Lower lobe of right lung (tissue), 2 donors: ENCODE measurements around the gene COL6A3. TPM values are rescaled to one million over a fixed set of nuclear protein-coding genes. Genes with fewer than 3 reads are reported as not detected.

Experiments used
- ATAC-seq, 2 donors: fragments of 200-7000 bp; cut with Tn5 transposase; one replicate each; pipeline ENCODE4 v1.9.1; 2020 to 2022; ENCODE audit warnings: mild to moderate bottlenecking in 2 of 2, moderate library complexity in 2 of 2
- DNase-seq: peaks from one replicate; pipeline ENCODE4 v3.0.0-alpha.2; 2020
- H3K27ac ChIP-seq: fragments of 200-600 bp; one replicate; pipeline ENCODE4 v1.8.0; 2022
- H3K27me3 ChIP-seq: fragments of 200-600 bp; one replicate; pipeline ENCODE4 v1.8.0; 2022; ENCODE audit warnings: low read depth
- H3K36me3 ChIP-seq: fragments of 200-600 bp; one replicate; pipeline ENCODE4 v1.8.0; 2022; ENCODE audit warnings: mild to moderate bottlenecking
- H3K4me1 ChIP-seq: fragments of 200-600 bp; one replicate; pipeline ENCODE4 v1.8.0; 2022
- H3K4me3 ChIP-seq: fragments of 200-600 bp; one replicate; pipeline ENCODE4 v1.8.0; 2022; ENCODE audit warnings: mild to moderate bottlenecking
- H3K9me3 ChIP-seq: fragments of 200-600 bp; one replicate; pipeline ENCODE4 v1.8.0; 2022
- intact Hi-C: fragments of 100-400 bp; cut with DNase I; formaldehyde crosslinking; loops from one replicate; pipeline ENCODE4 v1.11.0; 2022
- long read RNA-seq: library from polyadenylated mRNA; unstranded; transcript quantifications from one replicate; pipeline ENCODE4 v2.0.0, GENCODE V29; 2021
- total RNA-seq: library from RNA; stranded (reverse); fragmentation: NEBNext Ultra II Directional; extraction: Animal tissue kit (Norgen Biotek cat#: 25700); gene quantifications from one replicate; pipeline ENCODE4 v1.2.1, GENCODE V29; 2021
- TF ChIP-seq, protein P1 (sequence below): fragments of 200-600 bp; IDR thresholded peaks from one replicate; pipeline ENCODE4 v1.8.0; 2022; ENCODE audit warnings: antibody characterized with exemption, mild to moderate bottlenecking
- donor health status: DM: no; HTN: yes; CAD: no; lungs with severe emphysema.

Gene COL6A3, protein sequence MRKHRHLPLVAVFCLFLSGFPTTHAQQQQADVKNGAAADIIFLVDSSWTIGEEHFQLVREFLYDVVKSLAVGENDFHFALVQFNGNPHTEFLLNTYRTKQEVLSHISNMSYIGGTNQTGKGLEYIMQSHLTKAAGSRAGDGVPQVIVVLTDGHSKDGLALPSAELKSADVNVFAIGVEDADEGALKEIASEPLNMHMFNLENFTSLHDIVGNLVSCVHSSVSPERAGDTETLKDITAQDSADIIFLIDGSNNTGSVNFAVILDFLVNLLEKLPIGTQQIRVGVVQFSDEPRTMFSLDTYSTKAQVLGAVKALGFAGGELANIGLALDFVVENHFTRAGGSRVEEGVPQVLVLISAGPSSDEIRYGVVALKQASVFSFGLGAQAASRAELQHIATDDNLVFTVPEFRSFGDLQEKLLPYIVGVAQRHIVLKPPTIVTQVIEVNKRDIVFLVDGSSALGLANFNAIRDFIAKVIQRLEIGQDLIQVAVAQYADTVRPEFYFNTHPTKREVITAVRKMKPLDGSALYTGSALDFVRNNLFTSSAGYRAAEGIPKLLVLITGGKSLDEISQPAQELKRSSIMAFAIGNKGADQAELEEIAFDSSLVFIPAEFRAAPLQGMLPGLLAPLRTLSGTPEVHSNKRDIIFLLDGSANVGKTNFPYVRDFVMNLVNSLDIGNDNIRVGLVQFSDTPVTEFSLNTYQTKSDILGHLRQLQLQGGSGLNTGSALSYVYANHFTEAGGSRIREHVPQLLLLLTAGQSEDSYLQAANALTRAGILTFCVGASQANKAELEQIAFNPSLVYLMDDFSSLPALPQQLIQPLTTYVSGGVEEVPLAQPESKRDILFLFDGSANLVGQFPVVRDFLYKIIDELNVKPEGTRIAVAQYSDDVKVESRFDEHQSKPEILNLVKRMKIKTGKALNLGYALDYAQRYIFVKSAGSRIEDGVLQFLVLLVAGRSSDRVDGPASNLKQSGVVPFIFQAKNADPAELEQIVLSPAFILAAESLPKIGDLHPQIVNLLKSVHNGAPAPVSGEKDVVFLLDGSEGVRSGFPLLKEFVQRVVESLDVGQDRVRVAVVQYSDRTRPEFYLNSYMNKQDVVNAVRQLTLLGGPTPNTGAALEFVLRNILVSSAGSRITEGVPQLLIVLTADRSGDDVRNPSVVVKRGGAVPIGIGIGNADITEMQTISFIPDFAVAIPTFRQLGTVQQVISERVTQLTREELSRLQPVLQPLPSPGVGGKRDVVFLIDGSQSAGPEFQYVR (N-terminal part only)
- 114 TPM for total RNA-seq
- long read RNA-seq, full-length matches to known transcripts: 1 of 101 reads
- long read RNA-seq, partial matches to known transcripts: 86 of 101 reads
- long read RNA-seq, other reads (novel, unspliced or antisense): 14 of 101 reads

DNA sequence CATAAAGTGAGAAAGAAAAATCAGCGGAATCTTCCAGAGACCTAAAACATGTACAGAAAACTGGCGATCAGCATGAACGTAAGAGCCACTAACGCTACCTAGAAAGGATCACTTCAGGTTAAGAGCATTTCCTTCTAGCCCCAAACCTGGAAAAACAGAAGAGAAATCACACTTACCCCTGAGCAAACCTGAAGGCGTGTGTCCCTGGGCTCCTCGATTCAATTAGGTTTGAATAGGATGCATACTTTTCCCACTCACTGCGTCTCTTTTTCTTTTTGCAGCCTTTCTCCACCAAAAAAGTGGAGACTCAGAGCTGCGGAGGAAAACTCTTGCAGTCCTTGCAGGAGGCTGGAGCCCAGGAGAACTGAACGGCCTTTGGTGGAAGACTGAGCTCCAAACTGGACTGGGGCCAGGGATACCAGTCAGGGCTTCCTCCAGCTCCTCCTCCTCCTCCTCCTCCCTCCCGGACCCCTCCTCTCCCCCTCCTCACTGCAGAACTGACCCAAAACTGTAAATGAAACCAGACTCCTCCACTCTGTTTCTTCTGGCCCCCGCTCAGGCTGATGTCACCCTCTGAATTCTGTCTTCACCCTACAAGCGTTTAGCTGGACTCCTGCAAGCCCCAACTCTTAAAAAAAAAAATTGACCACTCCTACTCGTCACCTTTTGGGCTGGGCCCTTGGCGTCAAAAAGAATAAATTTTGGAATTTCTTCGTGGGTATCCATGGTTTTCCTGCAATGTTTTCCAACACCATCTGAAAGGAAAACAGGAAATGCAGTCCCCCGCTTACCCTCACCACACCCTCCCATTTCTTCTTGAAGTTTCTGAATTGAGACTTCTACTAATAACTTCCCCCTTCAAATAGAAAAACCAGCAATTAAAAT is at the start of gene COL6A3:
Gene COL6A3 (minus strand): TSS at position 388 of the 885 bp plus-strand sequence. CDS start 17,347 bp downstream, outside the sequence.
- Histone ChIP-seq H3K27ac (peak within 1 kb of the TSS; percentile 73), H3K4me3 (peak within 1 kb of the TSS; percentile 56), H3K4me1 (no peaks in the 10 kb centered on the region), H3K27me3 (no peaks in the 10 kb centered on the region), H3K9me3 (no peaks in the 10 kb centered on the region), H3K36me3 (no peaks in the 10 kb centered on the region)
- intact Hi-C loops: no loop called here
- DNase-seq (no peak), ATAC-seq (peak; percentile 39 to 58)
- TF ChIP-seq, protein P1, sequence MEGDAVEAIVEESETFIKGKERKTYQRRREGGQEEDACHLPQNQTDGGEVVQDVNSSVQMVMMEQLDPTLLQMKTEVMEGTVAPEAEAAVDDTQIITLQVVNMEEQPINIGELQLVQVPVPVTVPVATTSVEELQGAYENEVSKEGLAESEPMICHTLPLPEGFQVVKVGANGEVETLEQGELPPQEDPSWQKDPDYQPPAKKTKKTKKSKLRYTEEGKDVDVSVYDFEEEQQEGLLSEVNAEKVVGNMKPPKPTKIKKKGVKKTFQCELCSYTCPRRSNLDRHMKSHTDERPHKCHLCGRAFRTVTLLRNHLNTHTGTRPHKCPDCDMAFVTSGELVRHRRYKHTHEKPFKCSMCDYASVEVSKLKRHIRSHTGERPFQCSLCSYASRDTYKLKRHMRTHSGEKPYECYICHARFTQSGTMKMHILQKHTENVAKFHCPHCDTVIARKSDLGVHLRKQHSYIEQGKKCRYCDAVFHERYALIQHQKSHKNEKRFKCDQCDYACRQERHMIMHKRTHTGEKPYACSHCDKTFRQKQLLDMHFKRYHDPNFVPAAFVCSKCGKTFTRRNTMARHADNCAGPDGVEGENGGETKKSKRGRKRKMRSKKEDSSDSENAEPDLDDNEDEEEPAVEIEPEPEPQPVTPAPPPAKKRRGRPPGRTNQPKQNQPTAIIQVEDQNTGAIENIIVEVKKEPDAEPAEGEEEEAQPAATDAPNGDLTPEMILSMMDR: no peak

DNA sequence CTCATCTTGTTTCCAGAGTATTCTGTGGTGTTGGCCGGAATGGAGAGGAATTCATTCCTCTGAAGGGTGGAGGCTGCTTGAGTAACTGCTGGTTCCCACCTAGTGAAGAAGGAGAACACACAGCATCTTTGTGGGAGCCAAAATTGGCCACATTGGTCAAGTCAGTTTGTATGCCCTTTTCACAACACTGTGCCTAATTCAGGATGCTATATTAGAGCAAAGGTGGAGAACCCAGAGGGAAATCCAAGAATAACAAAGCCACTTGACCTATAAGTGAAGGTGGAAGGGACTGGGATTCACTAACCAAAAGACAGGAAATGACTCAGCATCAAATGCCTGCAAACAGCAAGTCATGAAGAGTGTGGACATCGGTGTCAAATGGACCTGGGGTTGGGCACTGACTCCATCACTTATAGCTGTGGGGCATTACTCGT is 45.8 kb upstream of the COL6A3 start:
- DNase-seq (no peak), ATAC-seq (no peak)
- Histone ChIP-seq H3K36me3 (no peaks in the 10 kb centered on the region), H3K4me3 (no peak overlapping the region), H3K9me3 (no peaks in the 10 kb centered on the region), H3K27me3 (no peaks in the 10 kb centered on the region), H3K4me1 (no peaks in the 10 kb centered on the region), H3K27ac (no peak overlapping the region)
- TF ChIP-seq, protein P1: no peak
- intact Hi-C loops: no loop called here

DNA sequence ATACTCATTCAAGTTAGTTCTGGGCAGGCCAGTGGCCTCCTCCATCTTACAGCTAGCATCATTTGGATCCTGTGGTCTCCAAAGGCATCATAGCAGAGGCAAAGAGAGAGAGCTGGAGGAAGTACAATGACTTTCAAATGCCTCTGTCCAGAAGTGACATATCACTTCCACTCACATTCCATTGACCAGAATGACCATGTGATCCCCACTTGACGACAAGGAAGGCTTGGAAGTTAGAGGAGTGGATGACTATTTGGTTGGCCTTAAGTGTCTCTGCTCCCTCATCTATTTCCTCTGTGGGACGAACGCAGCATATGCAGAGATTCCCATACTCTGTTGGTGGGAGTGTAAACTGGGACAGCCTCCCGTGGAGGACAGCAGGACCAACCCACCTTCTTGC is 45.3 kb upstream of the COL6A3 start:
- TF ChIP-seq, protein P1: no peak
- Histone ChIP-seq H3K27ac (no peak overlapping the region), H3K36me3 (no peaks in the 10 kb centered on the region), H3K4me3 (no peak overlapping the region), H3K4me1 (no peaks in the 10 kb centered on the region), H3K9me3 (no peaks in the 10 kb centered on the region), H3K27me3 (no peaks in the 10 kb centered on the region)
- intact Hi-C loops: no loop called here
- ATAC-seq (no peak), DNase-seq (no peak)

DNA sequence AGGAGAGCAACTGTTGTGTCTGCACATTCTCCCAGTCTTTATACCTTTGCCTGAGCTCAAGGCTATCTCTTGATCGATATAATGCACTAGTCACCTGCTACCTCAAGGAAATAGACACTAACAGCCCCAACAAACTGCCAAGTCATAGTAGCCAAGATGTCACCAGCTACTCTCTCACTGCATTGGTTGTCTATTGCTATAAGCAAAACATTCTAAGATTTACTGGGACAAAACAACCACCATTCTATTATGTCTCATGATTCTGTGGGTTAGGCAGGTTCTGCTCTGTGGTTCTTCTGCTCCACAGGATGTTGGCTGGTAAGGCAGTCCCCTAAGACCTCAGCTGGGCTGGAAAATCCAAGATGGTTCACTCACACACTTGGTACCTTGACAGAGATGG is 44.6 kb upstream of the COL6A3 start:
- intact Hi-C loops: no loop called here
- Histone ChIP-seq H3K9me3 (no peaks in the 10 kb centered on the region), H3K4me3 (no peak overlapping the region), H3K36me3 (no peaks in the 10 kb centered on the region), H3K27me3 (no peaks in the 10 kb centered on the region), H3K27ac (no peak overlapping the region), H3K4me1 (no peaks in the 10 kb centered on the region)
- TF ChIP-seq, protein P1: no peak
- DNase-seq (no peak), ATAC-seq (no peak)
